Fibroblast of pulmonary artery (primary cell): ENCODE results near the gene IGF2R.
A peak's percentile ranks its signal among the peaks of the same experiment; 100 is the strongest.
"Not testable (repeated sequence)": the region's sequence is repeated elsewhere in the genome, so short reads cannot be mapped to it uniquely, and the experiment has no call there.

Source experiments
- DNase-seq: peaks from one replicate; pipeline ENCODE4 v3.0.0-alpha.2; 2010; ENCODE audit warnings: low read depth
- H3K4me3 ChIP-seq: replicated peaks from 2 replicates; pipeline ENCODE4 v1.5.1; 2011; ENCODE audit warnings: low read depth, mild to moderate bottlenecking, control low read depth, low read length, moderate library complexity
- TF ChIP-seq, protein P1 (sequence below): IDR thresholded peaks from 2 replicates; pipeline ENCODE4 v1.5.1; 2011; ENCODE audit warnings: mild to moderate bottlenecking, control low read depth, low read length, inconsistent platforms; ENCODE audit errors: missing control alignments

The IGF2R gene

GRCh38 chr6:160085226-160085625, 116.3 kb downstream of the IGF2R start:
- no peak overlapping the region for H3K4me3 ChIP-seq
- DNase-seq = no peak

GRCh38 chr6:160085713-160086505, 117.0 kb downstream of the IGF2R start:
- TF ChIP-seq, protein P1, sequence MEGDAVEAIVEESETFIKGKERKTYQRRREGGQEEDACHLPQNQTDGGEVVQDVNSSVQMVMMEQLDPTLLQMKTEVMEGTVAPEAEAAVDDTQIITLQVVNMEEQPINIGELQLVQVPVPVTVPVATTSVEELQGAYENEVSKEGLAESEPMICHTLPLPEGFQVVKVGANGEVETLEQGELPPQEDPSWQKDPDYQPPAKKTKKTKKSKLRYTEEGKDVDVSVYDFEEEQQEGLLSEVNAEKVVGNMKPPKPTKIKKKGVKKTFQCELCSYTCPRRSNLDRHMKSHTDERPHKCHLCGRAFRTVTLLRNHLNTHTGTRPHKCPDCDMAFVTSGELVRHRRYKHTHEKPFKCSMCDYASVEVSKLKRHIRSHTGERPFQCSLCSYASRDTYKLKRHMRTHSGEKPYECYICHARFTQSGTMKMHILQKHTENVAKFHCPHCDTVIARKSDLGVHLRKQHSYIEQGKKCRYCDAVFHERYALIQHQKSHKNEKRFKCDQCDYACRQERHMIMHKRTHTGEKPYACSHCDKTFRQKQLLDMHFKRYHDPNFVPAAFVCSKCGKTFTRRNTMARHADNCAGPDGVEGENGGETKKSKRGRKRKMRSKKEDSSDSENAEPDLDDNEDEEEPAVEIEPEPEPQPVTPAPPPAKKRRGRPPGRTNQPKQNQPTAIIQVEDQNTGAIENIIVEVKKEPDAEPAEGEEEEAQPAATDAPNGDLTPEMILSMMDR = no peak
- no peak for DNase-seq
- no peak overlapping the region for H3K4me3 ChIP-seq

More at GRCh38 chr6:160085226-160085625, 116.3 kb downstream of the IGF2R start:
- TF ChIP-seq, protein P1 = no peak

- DNase-seq = no peak
- H3K4me3 ChIP-seq = no peak overlapping the region
Observed at GRCh38 chr6:160086754-160087153, 117.9 kb downstream of the IGF2R start.

GRCh38 chr6:160088069-160088783, 119.3 kb downstream of the IGF2R start:
- TF ChIP-seq, protein P1 = peak; percentile 99
- H3K4me3 ChIP-seq = no peak overlapping the region
- peak; percentile 88 for DNase-seq

More at GRCh38 chr6:160086754-160087153, 117.9 kb downstream of the IGF2R start:
- TF ChIP-seq, protein P1 = no peak

DNA sequence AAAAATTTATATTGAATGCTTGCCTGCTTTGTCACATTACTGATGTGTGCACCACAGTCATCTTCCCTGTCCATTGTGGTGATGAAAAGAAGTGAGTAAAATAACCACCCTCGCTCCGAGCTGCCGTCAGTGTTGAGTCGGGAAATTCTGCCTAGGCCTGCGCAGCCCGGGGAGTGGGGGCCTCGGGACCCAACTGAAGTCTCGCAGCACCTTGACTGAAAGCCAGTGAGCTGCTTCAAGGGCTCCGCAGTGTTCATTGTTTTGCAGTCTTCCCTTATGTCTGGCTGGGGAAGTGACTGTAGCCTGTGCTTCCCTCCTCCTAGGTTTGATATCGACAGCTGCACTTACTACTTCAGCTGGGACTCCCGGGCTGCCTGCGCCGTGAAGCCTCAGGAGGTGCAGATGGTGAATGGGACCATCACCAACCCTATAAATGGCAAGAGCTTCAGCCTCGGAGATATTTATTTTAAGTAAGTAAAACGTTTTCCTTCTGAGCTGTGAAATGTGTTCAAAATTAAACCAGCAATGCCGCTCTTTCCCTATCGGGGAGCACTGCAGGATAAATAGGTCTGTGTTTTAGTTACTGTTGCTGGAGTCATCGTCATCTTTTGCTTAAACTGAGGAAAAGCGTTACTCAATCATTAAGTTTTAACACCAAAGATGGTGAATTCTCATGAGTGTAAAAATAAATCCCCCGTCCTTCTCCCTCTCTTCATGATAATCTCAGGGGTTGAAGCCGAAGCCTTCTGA, 120.1 kb downstream of the IGF2R start:
- no peak for DNase-seq
- TF ChIP-seq, protein P1 = no peak
- no peak overlapping the region for H3K4me3 ChIP-seq

DNA sequence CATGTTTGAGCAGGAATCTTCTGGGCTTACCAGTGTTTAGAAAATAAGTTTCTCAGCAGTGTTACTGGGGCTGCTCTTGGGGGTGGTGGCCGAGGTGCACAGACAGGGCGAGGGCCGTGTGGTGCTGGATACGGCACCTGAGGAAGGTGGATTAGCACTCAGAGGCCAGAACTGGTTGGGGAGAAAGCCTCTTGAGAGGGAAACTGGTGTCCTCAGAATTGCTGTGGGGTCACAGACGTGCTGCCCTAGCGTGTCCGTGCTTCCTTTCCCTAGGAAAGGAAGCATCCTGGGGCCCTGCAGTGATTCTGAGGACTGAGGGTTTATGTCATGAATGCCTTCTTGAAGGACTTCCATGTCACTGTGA, 120.6 kb downstream of the IGF2R start:
- H3K4me3 ChIP-seq = no peak overlapping the region

GRCh38 chr6:160090442-160091239, 121.8 kb downstream of the IGF2R start:
- not testable (repeated sequence) for DNase-seq, H3K4me3 ChIP-seq

More for the DNA sequence above, 120.6 kb downstream of the IGF2R start:
- no peak for DNase-seq
- TF ChIP-seq, protein P1 = no peak

- H3K4me3 ChIP-seq, DNase-seq: not testable (repeated sequence)
Observed at GRCh38 chr6:160092176-160092575, 123.3 kb downstream of the IGF2R start.
